Immature natural killer cell (primary cell): Measurements from ENCODE around the gene FCHO2. TPM values are rescaled to one million over a fixed set of nuclear protein-coding genes. Genes with fewer than 3 reads are reported as not detected.
A peak's percentile ranks its signal among the peaks of the same experiment; 100 is the strongest.

Experiments
- DNase-seq, 3 donors: peaks; one replicate each; pipeline ENCODE4 v3.0.0; 2022; ENCODE audit warnings: mixed read lengths in 1 of 3
- H3K27ac Mint-ChIP-seq, 6 donors: one replicate each; pipeline ENCODE4 v1.8.0; 2020; ENCODE audit warnings: mixed read lengths in 6 of 6, mild to moderate bottlenecking in 5 of 6, inconsistent platforms in 4 of 6, moderate library complexity in 3 of 6
- H3K27me3 Mint-ChIP-seq, 3 donors: one replicate each; pipeline ENCODE4 v1.8.0; 2020 to 2021; ENCODE audit warnings: low read depth in 3 of 3, mild to moderate bottlenecking in 3 of 3, mixed read lengths in 3 of 3, moderate library complexity in 3 of 3, inconsistent platforms in 1 of 3
- H3K36me3 Mint-ChIP-seq, 3 donors: one replicate each; pipeline ENCODE4 v1.8.0; 2020; ENCODE audit warnings: mixed read lengths in 3 of 3, inconsistent platforms in 2 of 3, mild to moderate bottlenecking in 2 of 3
- H3K4me1 Mint-ChIP-seq, 2 donors: one replicate each; pipeline ENCODE4 v1.8.0; 2020; ENCODE audit warnings: inconsistent platforms in 2 of 2, mild to moderate bottlenecking in 2 of 2, mixed read lengths in 2 of 2, moderate library complexity in 1 of 2
- H3K4me3 Mint-ChIP-seq, 5 donors: one replicate each; pipeline ENCODE4 v1.8.0; 2020; ENCODE audit warnings: mild to moderate bottlenecking in 5 of 5, mixed read lengths in 5 of 5, inconsistent platforms in 3 of 5, moderate library complexity in 3 of 5
- H3K9me3 Mint-ChIP-seq, 6 donors: one replicate each; pipeline ENCODE4 v1.8.0; 2020; ENCODE audit warnings: mild to moderate bottlenecking in 6 of 6, mixed read lengths in 6 of 6, inconsistent platforms in 4 of 6, moderate library complexity in 3 of 6
- polyA plus RNA-seq, 3 donors: library from polyadenylated mRNA; unstranded; fragments of 300-500 nt; fragmentation: Illumina TruSeq; gene quantifications; one replicate each; pipeline ENCODE4 v1.2.3, GENCODE V29; 2021

FCHO2 gene
- polyA plus RNA-seq, 3 donors from 2014 or later = 2.6 to 5.8 (median 3.4) TPM

- Mint-ChIP-seq H3K36me3 (peaks cover 10 to 25% (median 11%) of the 10 kb centered on the region in 3 donors), H3K9me3 (no peaks in the 10 kb centered on the region), H3K27me3 (no peaks in the 10 kb centered on the region), H3K4me3 (no peak overlapping the region), H3K4me1 (no peaks in the 10 kb centered on the region), H3K27ac (no peak overlapping the region)
- no peak for DNase-seq
Measured at GRCh38 chr5:73088026-73088425, 132.2 kb downstream of the FCHO2 start.

DNA sequence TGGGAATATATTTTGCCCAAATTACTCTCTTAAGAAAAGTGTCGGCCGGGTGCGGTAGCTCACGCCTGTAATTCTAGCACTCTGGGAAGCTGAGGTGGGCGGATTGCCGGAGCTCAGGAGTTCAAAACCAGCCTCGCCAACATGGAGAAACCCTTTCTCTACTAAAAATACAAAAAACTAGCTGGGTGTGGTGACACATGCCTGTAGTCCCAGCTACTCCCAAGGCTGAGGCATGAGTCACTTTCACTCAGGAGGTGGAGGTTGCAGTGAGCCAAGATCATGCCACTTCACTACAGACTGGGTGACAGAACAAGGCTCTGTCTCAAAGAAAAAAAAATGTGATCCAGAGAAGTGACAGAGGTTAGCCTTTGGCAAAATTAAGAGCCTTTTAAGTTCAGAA is 138.1 kb downstream of the FCHO2 start:
- no peak overlapping the region for H3K27ac Mint-ChIP-seq
- no peaks in the 10 kb centered on the region for H3K9me3 Mint-ChIP-seq
- peaks cover 26 to 34% of the 10 kb centered on the region in 2 donors for H3K4me1 Mint-ChIP-seq
- DNase-seq = no peak
- peaks cover 0 to 7% (median 2%) of the 10 kb centered on the region in 3 donors for H3K27me3 Mint-ChIP-seq
- no peak overlapping the region for H3K4me3 Mint-ChIP-seq
- peaks cover 0 to 4% (median 3%) of the 10 kb centered on the region in 3 donors for H3K36me3 Mint-ChIP-seq

DNA sequence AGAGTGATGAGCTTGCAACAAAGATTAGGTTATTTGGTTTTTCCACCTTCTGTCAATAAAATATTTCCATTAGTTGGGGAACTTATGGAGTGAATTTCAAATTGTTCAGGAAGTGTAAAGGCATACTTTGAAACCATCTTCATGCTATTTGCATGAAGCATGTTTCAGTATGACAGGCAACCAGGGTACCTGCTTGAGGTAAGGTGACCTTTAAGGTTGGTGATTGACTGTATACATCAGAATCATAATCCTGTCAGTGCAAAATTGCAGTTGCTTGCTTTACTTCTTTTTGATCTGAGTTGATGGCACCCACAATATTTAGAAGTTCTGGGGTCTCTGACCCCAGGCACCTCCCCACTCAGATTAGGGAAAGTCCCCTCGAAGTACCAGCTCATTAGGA is 138.6 kb downstream of the FCHO2 start:
- no peak overlapping the region for H3K27ac Mint-ChIP-seq
- no peak overlapping the region for H3K4me3 Mint-ChIP-seq
- H3K9me3 Mint-ChIP-seq = no peaks in the 10 kb centered on the region
- peaks cover 0 to 4% (median 3%) of the 10 kb centered on the region in 3 donors for H3K36me3 Mint-ChIP-seq
- DNase-seq = no peak
- peaks cover 0 to 7% (median 2%) of the 10 kb centered on the region in 3 donors for H3K27me3 Mint-ChIP-seq
- H3K4me1 Mint-ChIP-seq = peaks cover 26 to 34% of the 10 kb centered on the region in 2 donors

DNA sequence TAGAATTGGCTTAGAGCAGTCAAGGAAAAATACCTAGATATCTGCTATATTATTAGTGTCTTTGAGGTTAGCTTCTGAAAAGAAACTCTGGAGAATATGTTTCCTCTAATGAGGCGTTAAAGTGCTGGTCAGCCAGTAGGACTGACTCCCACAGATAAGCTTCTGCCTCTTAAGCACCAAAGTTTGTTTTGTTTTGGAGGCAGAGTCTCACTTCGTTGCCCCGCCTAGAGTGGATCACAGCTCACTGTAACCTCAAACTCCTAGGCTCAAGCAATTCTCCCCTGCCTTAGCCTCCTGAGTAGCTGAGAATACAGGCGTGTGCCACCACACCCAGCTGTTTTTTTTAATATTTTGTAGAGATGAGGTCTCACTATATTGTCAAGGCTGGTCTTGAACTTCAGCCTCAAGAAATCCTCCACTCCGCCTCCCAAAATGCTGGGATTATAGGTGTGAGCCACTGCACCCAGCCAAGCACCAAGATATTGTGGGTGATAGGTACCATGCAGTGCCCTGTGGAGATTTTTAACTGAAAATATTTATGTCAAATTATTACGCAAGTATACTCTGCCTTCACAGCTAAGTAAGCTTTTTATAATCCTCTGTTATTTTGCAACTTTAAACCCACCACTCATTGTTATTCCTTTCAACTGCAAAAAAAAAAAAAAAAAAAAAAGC is 139.9 kb downstream of the FCHO2 start:
- no peak for DNase-seq
- Mint-ChIP-seq H3K4me3 (peak overlapping the region; percentile 64 to 73 (median 71)), H3K4me1 (peaks cover 26 to 34% of the 10 kb centered on the region in 2 donors), H3K27me3 (peaks cover 0 to 7% (median 2%) of the 10 kb centered on the region in 3 donors), H3K36me3 (peaks cover 0 to 4% (median 3%) of the 10 kb centered on the region in 3 donors), H3K27ac (peak overlapping the region; percentile 56 to 87 (median 82)), H3K9me3 (no peaks in the 10 kb centered on the region)

GRCh38 chr5:73096239-73096575 is 140.4 kb downstream of the FCHO2 start:
- peak overlapping the region; percentile 64 to 73 (median 71) for H3K4me3 Mint-ChIP-seq

GRCh38 chr5:73097740-73098139 is 141.9 kb downstream of the FCHO2 start:
- no peaks in the 10 kb centered on the region for H3K9me3 Mint-ChIP-seq
- H3K4me1 Mint-ChIP-seq = peaks cover 26 to 34% of the 10 kb centered on the region in 2 donors
- H3K27ac Mint-ChIP-seq = no peak overlapping the region

More at GRCh38 chr5:73096239-73096575, 140.4 kb downstream of the FCHO2 start:
- no peaks in the 10 kb centered on the region for H3K9me3 Mint-ChIP-seq
- DNase-seq = peak; percentile 40 to 63 (median 60)
- peaks cover 0 to 4% (median 3%) of the 10 kb centered on the region in 3 donors for H3K36me3 Mint-ChIP-seq
- H3K4me1 Mint-ChIP-seq = peaks cover 26 to 34% of the 10 kb centered on the region in 2 donors
- H3K27me3 Mint-ChIP-seq = peaks cover 0 to 7% (median 2%) of the 10 kb centered on the region in 3 donors
- peak overlapping the region; percentile 31 to 87 (median 80) for H3K27ac Mint-ChIP-seq

GRCh38 chr5:73100109-73100508 is 144.3 kb downstream of the FCHO2 start:
- H3K4me1 Mint-ChIP-seq = peaks cover 20 to 27% of the 10 kb centered on the region in 2 donors
- peaks cover 0 to 8% (median 2%) of the 10 kb centered on the region in 3 donors for H3K36me3 Mint-ChIP-seq
- peaks cover 0 to 5% (median 0%) of the 10 kb centered on the region in 6 donors for H3K9me3 Mint-ChIP-seq
- peaks cover 2 to 7% (median 5%) of the 10 kb centered on the region in 3 donors for H3K27me3 Mint-ChIP-seq
- no peak for DNase-seq
- no peak overlapping the region for H3K4me3 Mint-ChIP-seq
- no peak overlapping the region for H3K27ac Mint-ChIP-seq

More at GRCh38 chr5:73097740-73098139, 141.9 kb downstream of the FCHO2 start:
- no peak overlapping the region for H3K4me3 Mint-ChIP-seq
- H3K36me3 Mint-ChIP-seq = peaks cover 0 to 4% (median 0%) of the 10 kb centered on the region in 3 donors
- H3K27me3 Mint-ChIP-seq = peaks cover 2 to 7% (median 2%) of the 10 kb centered on the region in 3 donors
- no peak for DNase-seq

- Mint-ChIP-seq H3K4me3 (no peak overlapping the region), H3K9me3 (peaks cover 0 to 8% (median 0%) of the 10 kb centered on the region in 6 donors), H3K36me3 (peaks cover 0 to 8% (median 6%) of the 10 kb centered on the region in 3 donors), H3K27me3 (peaks cover 1 to 5% (median 5%) of the 10 kb centered on the region in 3 donors), H3K27ac (peak overlapping the region in 1 of 6 donors; percentile 32), H3K4me1 (no peaks in the 10 kb centered on the region)
- DNase-seq = no peak
Measured at GRCh38 chr5:73103870-73104299, 148.0 kb downstream of the FCHO2 start.

GRCh38 chr5:73104326-73104725 is 148.5 kb downstream of the FCHO2 start:
- Mint-ChIP-seq H3K36me3 (peaks cover 0 to 12% (median 6%) of the 10 kb centered on the region in 3 donors), H3K27me3 (peaks cover 1 to 5% (median 5%) of the 10 kb centered on the region in 3 donors), H3K9me3 (peaks cover 0 to 8% (median 0%) of the 10 kb centered on the region in 6 donors), H3K27ac (no peak overlapping the region), H3K4me1 (no peaks in the 10 kb centered on the region), H3K4me3 (no peak overlapping the region)
- no peak for DNase-seq

DNA sequence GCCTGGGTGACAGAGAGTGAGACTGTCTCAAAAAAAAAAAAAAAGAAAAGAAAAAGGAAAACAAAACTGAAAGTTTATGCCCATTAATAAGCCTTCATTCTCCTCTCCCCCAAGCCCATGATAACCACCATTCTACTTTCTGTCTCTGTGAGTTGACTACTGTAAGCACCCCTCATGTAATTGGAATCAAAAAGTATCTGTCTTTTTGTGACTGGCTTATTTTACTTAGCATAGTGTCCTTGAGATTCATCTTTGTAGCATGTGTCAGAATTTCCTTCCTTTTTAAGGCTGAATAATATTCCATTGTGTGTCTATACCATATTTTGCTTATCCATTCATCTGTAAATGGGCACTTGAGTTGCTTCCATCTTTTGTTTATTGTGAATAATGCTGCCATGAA is 150.5 kb downstream of the FCHO2 start:
- H3K4me1 Mint-ChIP-seq = no peaks in the 10 kb centered on the region
- H3K27ac Mint-ChIP-seq = no peak overlapping the region
- no peak for DNase-seq
- H3K27me3 Mint-ChIP-seq = peaks cover 1 to 7% (median 5%) of the 10 kb centered on the region in 3 donors
- peaks cover 0 to 13% (median 0%) of the 10 kb centered on the region in 6 donors for H3K9me3 Mint-ChIP-seq
- H3K36me3 Mint-ChIP-seq = peaks cover 0 to 12% (median 6%) of the 10 kb centered on the region in 3 donors
- no peak overlapping the region for H3K4me3 Mint-ChIP-seq

GRCh38 chr5:73110190-73110589 is 154.3 kb downstream of the FCHO2 start:
- H3K27me3 Mint-ChIP-seq = peaks cover 5 to 23% (median 6%) of the 10 kb centered on the region in 3 donors
- no peak for DNase-seq

GRCh38 chr5:73111536-73111935 is 155.7 kb downstream of the FCHO2 start:
- peaks cover 5 to 25% (median 8%) of the 10 kb centered on the region in 3 donors for H3K27me3 Mint-ChIP-seq

More at GRCh38 chr5:73110190-73110589, 154.3 kb downstream of the FCHO2 start:
- Mint-ChIP-seq H3K4me3 (no peak overlapping the region), H3K36me3 (peaks cover 4 to 12% (median 5%) of the 10 kb centered on the region in 3 donors), H3K27ac (no peak overlapping the region), H3K9me3 (peaks cover 0 to 8% (median 0%) of the 10 kb centered on the region in 6 donors), H3K4me1 (no peaks in the 10 kb centered on the region)

DNA sequence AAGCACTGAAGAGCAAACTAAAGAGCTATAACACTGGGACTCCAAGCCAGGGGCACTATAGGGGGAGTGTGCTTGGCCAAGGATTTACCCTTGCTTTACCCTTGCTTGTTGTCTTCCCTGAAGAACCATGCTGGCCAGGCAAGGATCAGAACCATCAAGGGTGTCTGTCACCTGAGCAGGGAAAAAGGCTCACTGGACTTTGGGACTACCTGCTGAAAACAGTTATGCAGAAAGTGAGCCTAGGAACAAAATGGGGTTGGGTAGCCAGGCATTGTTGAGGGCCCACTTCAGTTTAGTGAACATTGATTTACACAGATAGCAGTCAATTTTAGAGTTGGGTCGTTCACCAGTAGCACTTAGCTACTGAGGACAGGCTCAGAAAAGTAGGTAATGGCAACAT is 156.5 kb downstream of the FCHO2 start:
- peaks cover 0 to 8% (median 0%) of the 10 kb centered on the region in 6 donors for H3K9me3 Mint-ChIP-seq
- H3K4me1 Mint-ChIP-seq = no peaks in the 10 kb centered on the region
- H3K27me3 Mint-ChIP-seq = peaks cover 2 to 25% (median 8%) of the 10 kb centered on the region in 3 donors
- H3K4me3 Mint-ChIP-seq = no peak overlapping the region
- DNase-seq = no peak
- H3K36me3 Mint-ChIP-seq = peaks cover 4 to 12% (median 5%) of the 10 kb centered on the region in 3 donors
- H3K27ac Mint-ChIP-seq = no peak overlapping the region

More at GRCh38 chr5:73111536-73111935, 155.7 kb downstream of the FCHO2 start:
- peaks cover 0 to 8% (median 0%) of the 10 kb centered on the region in 6 donors for H3K9me3 Mint-ChIP-seq
- no peak overlapping the region for H3K4me3 Mint-ChIP-seq
- peaks cover 4 to 12% (median 5%) of the 10 kb centered on the region in 3 donors for H3K36me3 Mint-ChIP-seq
- no peaks in the 10 kb centered on the region for H3K4me1 Mint-ChIP-seq
- H3K27ac Mint-ChIP-seq = no peak overlapping the region
- DNase-seq = no peak

GRCh38 chr5:73114044-73114688 is 158.3 kb downstream of the FCHO2 start:
- DNase-seq = no peak
- peaks cover 0 to 5% (median 5%) of the 10 kb centered on the region in 3 donors for H3K36me3 Mint-ChIP-seq
- no peak overlapping the region for H3K4me3 Mint-ChIP-seq
- peaks cover 0 to 5% (median 0%) of the 10 kb centered on the region in 6 donors for H3K9me3 Mint-ChIP-seq
- no peak overlapping the region for H3K27ac Mint-ChIP-seq
- peaks cover 4 to 33% (median 7%) of the 10 kb centered on the region in 3 donors for H3K27me3 Mint-ChIP-seq
- peaks cover 0 to under 1% of the 10 kb centered on the region in 2 donors for H3K4me1 Mint-ChIP-seq
